ENCODE results near the gene TEX28.

- TF ChIP-seq CTCF (IDR thresholded peaks at IDR 0.05): no peak
- TF ChIP-seq POLR2AphosphoS5 (IDR thresholded peaks at IDR 0.05; ENCODE audit: insufficient read depth in 1 of 2, low read depth in 1 of 2): no peak
These were observed 39.6 kb upstream of the TEX28 start for GRCh38 chrX:154334496-154334895.

Measured in vagina (tissue), 2 donors.